GM21619 (cell line): ENCODE results near the gene CCDC93.

ENCODE experiments used
- ATAC-seq: cut with Tn5 transposase; IDR thresholded peaks from one replicate; pipeline ENCODE4 v1.9.1; 2021; ENCODE audit not compliant: unreplicated experiment

The CCDC93 gene

GRCh38 chr2:117994729-117995128 is 19.1 kb downstream of the CCDC93 start:
- no peak for ATAC-seq

DNA sequence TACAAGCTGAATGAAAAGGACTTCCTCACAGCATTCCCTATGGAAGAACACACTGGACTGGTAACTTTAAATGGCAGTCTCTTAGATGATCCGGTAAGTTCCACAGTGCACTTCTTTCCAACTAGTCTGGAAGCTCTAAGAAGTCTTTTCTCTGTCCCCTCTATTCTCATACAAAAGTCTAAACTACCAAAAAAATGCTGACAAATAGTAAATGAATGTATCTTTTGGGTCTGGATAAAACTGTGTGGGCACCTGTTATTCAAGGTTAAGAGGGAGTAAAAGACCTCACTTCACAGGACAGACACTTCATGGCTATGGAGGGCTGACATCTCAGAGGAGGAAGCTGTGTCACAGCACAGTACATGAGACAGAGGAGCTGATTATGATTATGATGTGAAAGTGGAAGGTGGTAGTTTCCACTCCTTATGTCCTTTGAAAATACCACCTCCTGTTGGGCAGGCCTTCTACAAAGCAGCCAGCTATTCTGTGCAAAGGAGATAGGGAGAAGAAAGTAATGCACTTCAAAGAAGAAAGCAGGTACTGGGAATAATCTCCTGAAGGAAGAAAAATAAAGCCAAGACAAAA is 23.9 kb downstream of the CCDC93 start:
- no peak for ATAC-seq

- no peak for ATAC-seq
Measured at GRCh38 chr2:117987121-117987520, 26.7 kb downstream of the CCDC93 start.

- no peak for ATAC-seq
Measured at GRCh38 chr2:117985092-117985491, 28.8 kb downstream of the CCDC93 start.

- ATAC-seq = no peak
Measured at GRCh38 chr2:117984208-117984607, 29.7 kb downstream of the CCDC93 start.

- no peak for ATAC-seq
Measured at GRCh38 chr2:117983040-117983439, 30.8 kb downstream of the CCDC93 start.

DNA sequence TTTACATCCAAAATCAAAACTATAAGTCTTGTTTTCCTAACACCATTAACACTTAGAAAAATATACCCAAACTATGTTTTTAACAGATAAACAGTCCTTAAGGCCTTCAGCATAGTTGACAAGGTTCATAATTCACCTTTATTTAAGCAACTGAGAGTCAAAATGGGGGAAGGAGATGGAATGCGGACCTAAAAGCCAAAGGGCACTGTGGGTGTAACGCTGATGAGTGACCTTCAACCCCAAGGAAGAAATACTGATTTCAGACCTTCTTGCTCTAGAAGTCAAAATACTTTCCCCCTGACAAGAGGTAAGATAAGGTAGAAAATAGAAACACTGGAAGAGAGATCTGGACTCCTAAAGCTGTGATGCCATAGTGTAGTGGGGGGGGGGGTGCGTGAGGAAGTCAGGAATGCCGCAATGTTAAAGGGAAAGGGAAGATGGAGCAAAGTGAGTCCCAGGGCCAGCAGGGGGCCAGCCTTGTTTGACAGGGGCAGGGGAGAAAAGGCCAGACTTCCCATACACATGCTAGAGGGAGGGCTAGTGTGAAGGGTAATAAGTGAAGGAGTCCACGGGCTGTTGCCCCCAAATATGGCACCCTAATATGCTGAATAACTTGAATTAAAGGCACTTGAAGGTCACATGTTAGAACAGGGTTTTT is 31.4 kb downstream of the CCDC93 start:
- no peak for ATAC-seq

GRCh38 chr2:117981810-117982209 is 32.1 kb downstream of the CCDC93 start:
- no peak for ATAC-seq

DNA sequence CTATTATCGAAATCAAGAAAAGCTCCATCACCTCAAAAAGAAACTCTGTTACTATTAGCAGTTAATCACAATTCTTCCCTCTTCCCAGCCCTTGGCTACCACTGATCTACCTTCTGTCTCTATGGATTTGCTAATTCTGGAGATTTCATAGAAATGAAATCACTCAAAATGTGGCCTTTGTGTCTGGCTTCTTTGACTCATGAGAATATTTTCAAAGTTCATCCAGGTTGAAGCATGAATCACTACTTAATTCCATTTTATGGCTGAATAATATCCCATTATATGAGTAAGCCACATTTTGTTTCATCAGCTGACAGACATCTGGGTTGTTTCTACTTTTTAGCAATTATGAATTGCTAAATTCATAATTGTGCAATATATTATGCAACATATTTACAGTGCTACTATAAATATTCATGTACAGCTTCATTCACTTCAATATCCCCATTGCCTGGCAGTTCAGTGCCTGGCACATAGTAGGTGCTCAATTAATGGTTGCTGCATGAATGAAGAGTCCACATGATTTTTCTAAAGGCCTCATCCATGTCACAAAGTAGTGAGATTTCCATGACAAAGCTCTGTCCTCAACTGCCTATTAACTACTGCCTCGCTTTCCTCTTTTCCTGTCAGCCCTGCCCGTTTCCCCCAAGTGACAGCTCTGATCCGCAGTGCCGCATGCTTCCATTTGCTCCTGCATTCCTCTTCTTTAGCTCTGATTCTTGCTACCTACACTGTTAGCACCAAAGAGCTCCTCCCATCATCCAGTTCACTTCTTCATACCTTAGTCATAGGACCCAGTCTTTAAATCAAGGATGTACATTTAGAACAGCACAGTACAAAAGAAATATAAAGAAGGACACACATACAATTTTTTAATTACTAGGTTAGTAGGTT is 32.8 kb downstream of the CCDC93 start:
- ATAC-seq = no peak

- no peak for ATAC-seq
Measured at GRCh38 chr2:117979911-117980701, 33.8 kb downstream of the CCDC93 start.

GRCh38 chr2:117977696-117978095 is 36.2 kb downstream of the CCDC93 start:
- ATAC-seq = no peak

GRCh38 chr2:117976581-117976980 is 37.3 kb downstream of the CCDC93 start:
- ATAC-seq = no peak

- ATAC-seq = no peak
Measured at GRCh38 chr2:117973498-117974082, 40.3 kb downstream of the CCDC93 start.

- no peak for ATAC-seq
Measured at GRCh38 chr2:117972476-117973123, 41.3 kb downstream of the CCDC93 start.

GRCh38 chr2:117968722-117969121 is 45.1 kb downstream of the CCDC93 start:
- no peak for ATAC-seq

- ATAC-seq = no peak
Measured at GRCh38 chr2:117967977-117968718, 45.7 kb downstream of the CCDC93 start.

GRCh38 chr2:117963446-117963845 is 50.4 kb downstream of the CCDC93 start:
- no peak for ATAC-seq

DNA sequence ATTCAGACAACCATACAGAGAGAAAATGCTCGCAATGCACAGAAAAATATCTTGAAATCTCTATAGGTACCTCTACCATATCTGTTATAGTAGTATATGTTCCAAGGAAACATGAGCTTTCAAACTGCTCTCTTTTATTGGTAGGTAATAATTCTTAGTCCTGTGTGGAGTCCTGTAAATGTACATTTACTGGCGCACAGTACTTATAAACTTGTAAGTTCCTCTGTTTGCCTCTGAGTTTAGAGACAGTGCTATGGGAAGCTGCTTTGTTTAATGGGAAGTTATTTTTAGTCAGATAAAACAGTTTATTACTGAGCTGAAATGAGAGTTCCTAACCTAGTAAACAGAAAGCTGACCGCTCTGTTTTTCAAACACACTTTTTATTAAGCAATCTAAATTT is 52.7 kb downstream of the CCDC93 start:
- no peak for ATAC-seq

- no peak for ATAC-seq
Measured at GRCh38 chr2:117960231-117960630, 53.6 kb downstream of the CCDC93 start.

DNA sequence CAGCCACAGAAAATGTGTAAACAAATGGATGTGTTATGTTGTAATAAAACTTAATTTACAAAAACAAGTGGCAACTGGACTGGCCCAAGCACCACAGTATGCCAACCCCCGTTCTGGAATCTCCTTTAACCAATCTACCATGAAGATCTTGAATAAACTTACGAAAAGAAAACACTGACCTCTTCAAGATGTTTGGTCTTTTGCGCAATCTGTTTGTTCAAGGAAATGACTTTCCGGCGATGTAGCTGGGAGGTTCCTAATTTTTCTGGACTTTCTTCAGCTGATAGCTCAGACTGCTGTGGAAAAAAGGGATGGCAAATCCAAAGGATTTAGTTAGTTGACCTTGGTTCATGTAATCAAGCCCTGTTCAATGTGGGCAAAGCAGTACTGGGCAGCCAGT is 55.7 kb downstream of the CCDC93 start:
- no peak for ATAC-seq
